HepG2 (cell line): ENCODE data around the gene TEKT5. TPM values are rescaled to one million over a fixed set of nuclear protein-coding genes. Genes with fewer than 3 reads are reported as not detected.

ENCODE experiments used
- KLF16 ChIP-seq, 2 experiments: sonication (generic) in 1 of 2; formaldehyde crosslinking in 1 of 2; IDR thresholded peaks; 2 replicates each; pipeline versions ENCODE4 v1.6.1 to v1.8.0; 2016 to 2023; ENCODE audit warnings: missing genetic modification reagents in 2 of 2, missing compliant biosample characterization in 1 of 2
- KLF9 ChIP-seq: IDR thresholded peaks from 2 replicates; pipeline ENCODE4 v1.6.1; 2016; ENCODE audit warnings: low read depth
- MTF2 ChIP-seq: sonication (generic); formaldehyde crosslinking; IDR thresholded peaks from 2 replicates; pipeline ENCODE4 v1.5.0; 2020; ENCODE audit warnings: missing genetic modification reagents, borderline replicate concordance
- NBN ChIP-seq: fragments of 450-650 bp; conservative IDR thresholded peaks from 2 replicates; pipeline ENCODE4 v1.6.1; 2017
- NFE2L1 ChIP-seq: sonication (generic); formaldehyde crosslinking; IDR thresholded peaks from 2 replicates; pipeline ENCODE4 v1.4.0; 2020; ENCODE audit warnings: missing genetic modification reagents, mild to moderate bottlenecking, borderline replicate concordance
- POLR2AphosphoS5 ChIP-seq: IDR thresholded peaks from 2 replicates; pipeline ENCODE4 v1.6.1; 2012; ENCODE audit warnings: low read depth, low read length
- ZBTB2 ChIP-seq: sonication (generic); formaldehyde crosslinking; IDR thresholded peaks from 2 replicates; pipeline ENCODE4 v1.8.0; 2022; ENCODE audit warnings: low read depth, missing genetic modification reagents
- ZKSCAN8 ChIP-seq: IDR thresholded peaks from 2 replicates; pipeline ENCODE4 v1.6.1; 2016; ENCODE audit warnings: borderline replicate concordance, missing genetic modification reagents, missing compliant biosample characterization
- ZNF282 ChIP-seq: fragments of 450-650 bp; IDR thresholded peaks from 2 replicates; pipeline ENCODE4 v1.6.1; 2018; ENCODE audit not compliant: partially characterized antibody
- ZNF44 ChIP-seq: sonication (generic); formaldehyde crosslinking; IDR thresholded peaks from 2 replicates; pipeline ENCODE4 v1.5.1; 2020; ENCODE audit warnings: mild to moderate bottlenecking, missing genetic modification reagents
- polyA plus RNA-seq, 8 experiments: library from polyadenylated mRNA; depleted of rRNA in 3 of 8; stranded (reverse) in 7 of 8; unstranded in 1 of 8; fragments of >200 nt; fragmentation: Illumina TruSeq in 4 of 8; extraction: Trizol in 4 of 8; gene quantifications; 2 replicates each; pipeline versions ENCODE4 v1.2.1 to v1.2.3, GENCODE V29; 2011 to 2016; ENCODE audit warnings: low read depth in 4 of 8, missing spikeins in 1 of 8, mixed read lengths in 1 of 8; ENCODE audit not compliant: insufficient read depth in 1 of 8
- total RNA-seq, 5 experiments: library from RNA; depleted of rRNA; stranded (reverse); fragments of >200 nt; fragmentation: Illumina TruSeq; extraction: Trizol; gene quantifications; 2 replicates each; pipeline ENCODE4 v1.2.3, GENCODE V29; 2016; ENCODE audit warnings: low read depth in 1 of 5
- TF ChIP-seq, protein P1 (sequence below): IDR thresholded peaks from 2 replicates; pipeline ENCODE4 v1.4.0; 2020; ENCODE audit warnings: mild to moderate bottlenecking, missing genetic modification reagents
- TF ChIP-seq, protein P2 (sequence below): sonication (generic); formaldehyde crosslinking; IDR thresholded peaks from 2 replicates; pipeline ENCODE4 v1.5.0; 2020; ENCODE audit warnings: mild to moderate bottlenecking, missing genetic modification reagents, borderline replicate concordance
- TF ChIP-seq, protein P3 (sequence below): sonication (generic); formaldehyde crosslinking; IDR thresholded peaks from 2 replicates; pipeline ENCODE4 v1.8.1; 2023; ENCODE audit warnings: missing genetic modification reagents, inconsistent platforms, borderline replicate concordance

TEKT5 gene
- total and polyA plus RNA-seq, 2 of the 13 experiments (the other 11 are each of a cell fraction or from before 2014, with no cell fraction given): 0.16 TPM; not detected in 1

- TF ChIP-seq ZBTB2: peak; percentile 72
- TF ChIP-seq, protein P1, sequence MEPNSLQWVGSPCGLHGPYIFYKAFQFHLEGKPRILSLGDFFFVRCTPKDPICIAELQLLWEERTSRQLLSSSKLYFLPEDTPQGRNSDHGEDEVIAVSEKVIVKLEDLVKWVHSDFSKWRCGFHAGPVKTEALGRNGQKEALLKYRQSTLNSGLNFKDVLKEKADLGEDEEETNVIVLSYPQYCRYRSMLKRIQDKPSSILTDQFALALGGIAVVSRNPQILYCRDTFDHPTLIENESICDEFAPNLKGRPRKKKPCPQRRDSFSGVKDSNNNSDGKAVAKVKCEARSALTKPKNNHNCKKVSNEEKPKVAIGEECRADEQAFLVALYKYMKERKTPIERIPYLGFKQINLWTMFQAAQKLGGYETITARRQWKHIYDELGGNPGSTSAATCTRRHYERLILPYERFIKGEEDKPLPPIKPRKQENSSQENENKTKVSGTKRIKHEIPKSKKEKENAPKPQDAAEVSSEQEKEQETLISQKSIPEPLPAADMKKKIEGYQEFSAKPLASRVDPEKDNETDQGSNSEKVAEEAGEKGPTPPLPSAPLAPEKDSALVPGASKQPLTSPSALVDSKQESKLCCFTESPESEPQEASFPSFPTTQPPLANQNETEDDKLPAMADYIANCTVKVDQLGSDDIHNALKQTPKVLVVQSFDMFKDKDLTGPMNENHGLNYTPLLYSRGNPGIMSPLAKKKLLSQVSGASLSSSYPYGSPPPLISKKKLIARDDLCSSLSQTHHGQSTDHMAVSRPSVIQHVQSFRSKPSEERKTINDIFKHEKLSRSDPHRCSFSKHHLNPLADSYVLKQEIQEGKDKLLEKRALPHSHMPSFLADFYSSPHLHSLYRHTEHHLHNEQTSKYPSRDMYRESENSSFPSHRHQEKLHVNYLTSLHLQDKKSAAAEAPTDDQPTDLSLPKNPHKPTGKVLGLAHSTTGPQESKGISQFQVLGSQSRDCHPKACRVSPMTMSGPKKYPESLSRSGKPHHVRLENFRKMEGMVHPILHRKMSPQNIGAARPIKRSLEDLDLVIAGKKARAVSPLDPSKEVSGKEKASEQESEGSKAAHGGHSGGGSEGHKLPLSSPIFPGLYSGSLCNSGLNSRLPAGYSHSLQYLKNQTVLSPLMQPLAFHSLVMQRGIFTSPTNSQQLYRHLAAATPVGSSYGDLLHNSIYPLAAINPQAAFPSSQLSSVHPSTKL (CRISPR knock-in tag): peak; percentile 76
- no peak for TF ChIP-seq ZNF44
- TF ChIP-seq, protein P2, sequence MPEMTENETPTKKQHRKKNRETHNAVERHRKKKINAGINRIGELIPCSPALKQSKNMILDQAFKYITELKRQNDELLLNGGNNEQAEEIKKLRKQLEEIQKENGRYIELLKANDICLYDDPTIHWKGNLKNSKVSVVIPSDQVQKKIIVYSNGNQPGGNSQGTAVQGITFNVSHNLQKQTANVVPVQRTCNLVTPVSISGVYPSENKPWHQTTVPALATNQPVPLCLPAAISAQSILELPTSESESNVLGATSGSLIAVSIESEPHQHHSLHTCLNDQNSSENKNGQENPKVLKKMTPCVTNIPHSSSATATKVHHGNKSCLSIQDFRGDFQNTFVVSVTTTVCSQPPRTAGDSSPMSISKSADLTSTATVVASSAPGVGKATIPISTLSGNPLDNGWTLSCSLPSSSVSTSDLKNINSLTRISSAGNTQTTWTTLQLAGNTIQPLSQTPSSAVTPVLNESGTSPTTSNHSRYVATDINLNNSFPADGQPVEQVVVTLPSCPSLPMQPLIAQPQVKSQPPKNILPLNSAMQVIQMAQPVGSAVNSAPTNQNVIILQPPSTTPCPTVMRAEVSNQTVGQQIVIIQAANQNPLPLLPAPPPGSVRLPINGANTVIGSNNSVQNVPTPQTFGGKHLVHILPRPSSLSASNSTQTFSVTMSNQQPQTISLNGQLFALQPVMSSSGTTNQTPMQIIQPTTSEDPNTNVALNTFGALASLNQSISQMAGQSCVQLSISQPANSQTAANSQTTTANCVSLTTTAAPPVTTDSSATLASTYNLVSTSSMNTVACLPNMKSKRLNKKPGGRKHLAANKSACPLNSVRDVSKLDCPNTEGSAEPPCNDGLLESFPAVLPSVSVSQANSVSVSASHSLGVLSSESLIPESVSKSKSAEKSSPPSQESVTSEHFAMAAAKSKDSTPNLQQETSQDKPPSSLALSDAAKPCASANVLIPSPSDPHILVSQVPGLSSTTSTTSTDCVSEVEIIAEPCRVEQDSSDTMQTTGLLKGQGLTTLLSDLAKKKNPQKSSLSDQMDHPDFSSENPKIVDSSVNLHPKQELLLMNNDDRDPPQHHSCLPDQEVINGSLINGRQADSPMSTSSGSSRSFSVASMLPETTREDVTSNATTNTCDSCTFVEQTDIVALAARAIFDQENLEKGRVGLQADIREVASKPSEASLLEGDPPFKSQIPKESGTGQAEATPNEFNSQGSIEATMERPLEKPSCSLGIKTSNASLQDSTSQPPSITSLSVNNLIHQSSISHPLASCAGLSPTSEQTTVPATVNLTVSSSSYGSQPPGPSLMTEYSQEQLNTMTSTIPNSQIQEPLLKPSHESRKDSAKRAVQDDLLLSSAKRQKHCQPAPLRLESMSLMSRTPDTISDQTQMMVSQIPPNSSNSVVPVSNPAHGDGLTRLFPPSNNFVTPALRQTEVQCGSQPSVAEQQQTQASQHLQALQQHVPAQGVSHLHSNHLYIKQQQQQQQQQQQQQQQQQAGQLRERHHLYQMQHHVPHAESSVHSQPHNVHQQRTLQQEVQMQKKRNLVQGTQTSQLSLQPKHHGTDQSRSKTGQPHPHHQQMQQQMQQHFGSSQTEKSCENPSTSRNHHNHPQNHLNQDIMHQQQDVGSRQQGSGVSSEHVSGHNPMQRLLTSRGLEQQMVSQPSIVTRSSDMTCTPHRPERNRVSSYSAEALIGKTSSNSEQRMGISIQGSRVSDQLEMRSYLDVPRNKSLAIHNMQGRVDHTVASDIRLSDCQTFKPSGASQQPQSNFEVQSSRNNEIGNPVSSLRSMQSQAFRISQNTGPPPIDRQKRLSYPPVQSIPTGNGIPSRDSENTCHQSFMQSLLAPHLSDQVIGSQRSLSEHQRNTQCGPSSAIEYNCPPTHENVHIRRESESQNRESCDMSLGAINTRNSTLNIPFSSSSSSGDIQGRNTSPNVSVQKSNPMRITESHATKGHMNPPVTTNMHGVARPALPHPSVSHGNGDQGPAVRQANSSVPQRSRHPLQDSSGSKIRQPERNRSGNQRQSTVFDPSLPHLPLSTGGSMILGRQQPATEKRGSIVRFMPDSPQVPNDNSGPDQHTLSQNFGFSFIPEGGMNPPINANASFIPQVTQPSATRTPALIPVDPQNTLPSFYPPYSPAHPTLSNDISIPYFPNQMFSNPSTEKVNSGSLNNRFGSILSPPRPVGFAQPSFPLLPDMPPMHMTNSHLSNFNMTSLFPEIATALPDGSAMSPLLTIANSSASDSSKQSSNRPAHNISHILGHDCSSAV (CRISPR knock-in tag): no peak
- peak; percentile 51 for TF ChIP-seq ZKSCAN8 (CRISPR knock-in tag)
- no peak for TF ChIP-seq ZNF282
- no peak for TF ChIP-seq NBN
- peak in 1 of 2 experiments; percentile 93; a peak in 2 of 4 replicates for TF ChIP-seq KLF16 (CRISPR knock-in tag; IDR thresholded peaks at IDR 0.05)
- TF ChIP-seq POLR2AphosphoS5: peak; percentile 62
- TF ChIP-seq MTF2 (CRISPR knock-in tag): peak; percentile 92
- TF ChIP-seq, protein P3, sequence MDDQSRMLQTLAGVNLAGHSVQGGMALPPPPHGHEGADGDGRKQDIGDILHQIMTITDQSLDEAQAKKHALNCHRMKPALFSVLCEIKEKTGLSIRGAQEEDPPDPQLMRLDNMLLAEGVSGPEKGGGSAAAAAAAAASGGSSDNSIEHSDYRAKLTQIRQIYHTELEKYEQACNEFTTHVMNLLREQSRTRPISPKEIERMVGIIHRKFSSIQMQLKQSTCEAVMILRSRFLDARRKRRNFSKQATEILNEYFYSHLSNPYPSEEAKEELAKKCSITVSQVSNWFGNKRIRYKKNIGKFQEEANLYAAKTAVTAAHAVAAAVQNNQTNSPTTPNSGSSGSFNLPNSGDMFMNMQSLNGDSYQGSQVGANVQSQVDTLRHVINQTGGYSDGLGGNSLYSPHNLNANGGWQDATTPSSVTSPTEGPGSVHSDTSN (CRISPR knock-in tag): 0 out of 2 replicates have a peak, but pooled peaks have one; percentile 59
- TF ChIP-seq NFE2L1 (CRISPR knock-in tag): no peak; the same call in 1 of the 2 replicates
- no peak; the same call in 1 of the 2 replicates for TF ChIP-seq KLF9 (CRISPR knock-in tag)
Observed at GRCh38 chr16:10579965-10580882, 114.5 kb downstream of the TEKT5 start, which contains the start of gene EMP2 (continued).
